HCT116 (cell line): ENCODE measurements around the gene RELL1. TPM values are rescaled to one million over a fixed set of nuclear protein-coding genes. Genes with fewer than 3 reads are reported as not detected.

ENCODE experiments used
- ATAC-seq: fragments of 200-7000 bp; cut with Tn5 transposase; 2 replicates; pipeline ENCODE4 v1.9.1; 2020; ENCODE audit warnings: mild to moderate bottlenecking, moderate library complexity
- BruUV-seq: library from RNA; stranded (reverse); fragments of 400-500 nt; replicated peaks from 2 replicates; lab custom pipeline; 2021; lab: Mats Ljungman, UMichigan
- CTCF ChIA-PET: fragments of 300-600 bp; sonication (Branson Sonifier 250); formaldehyde crosslinking; loops from one replicate; lab custom pipeline; 2021; ENCODE audit warnings: antibody characterized with exemption; lab: Charles Lee
- POLR2A ChIA-PET: fragments of 300-600, 350-600 bp; sonication (Branson Sonifier 250); formaldehyde crosslinking; loops from one replicate; lab custom pipeline; 2021; ENCODE audit warnings: antibody characterized with exemption; lab: Charles Lee
- RAD21 ChIA-PET, 2 experiments: fragments of 300-600 bp; sonication (Branson Sonifier 250); formaldehyde crosslinking; loops; one replicate each; lab custom pipeline; 2023; ENCODE audit warnings: low total read pairs in 2 of 2; ENCODE audit not compliant: uncharacterized antibody in 2 of 2, unreplicated experiment in 2 of 2, low non-redundant PET in 1 of 2; lab: Charles Lee
- DNase-seq: peaks from one replicate; pipeline ENCODE4 v3.0.0-alpha.2; 2010; ENCODE audit warnings: low read depth, low spot score
- H2AFZ ChIP-seq: fragments of 200-600 bp; shearing (Covaris generic), sonication (generic); 2 replicates; pipeline ENCODE4 v1.6.1; 2017; ENCODE audit warnings: low read depth, mixed run types, mixed read lengths, antibody characterized with exemption, low read length; ENCODE audit not compliant: poor library complexity, severe bottlenecking
- H3K27ac ChIP-seq: 2 replicates; pipeline ENCODE4 v1.5.1; 2012; ENCODE audit warnings: low read depth, low read length
- H3K27me3 ChIP-seq: fragments of 200-600 bp; sonication (generic); 2 replicates; pipeline ENCODE4 v1.6.1; 2016; ENCODE audit warnings: mixed run types, low read length, mixed read lengths; ENCODE audit not compliant: insufficient read depth
- H3K36me3 ChIP-seq, 2 experiments: fragments of 200-500 bp in 1 of 2; fragments of 200-600 bp in 1 of 2; sonication (Bioruptor generic) in 1 of 2; sonication (generic) in 1 of 2; 2 replicates each; pipeline versions ENCODE4 v1.5.1 to v1.6.1; 2014 to 2016; ENCODE audit warnings: low read length in 2 of 2, inconsistent platforms in 1 of 2, mixed read lengths in 1 of 2, mixed run types in 1 of 2; ENCODE audit not compliant: insufficient read depth in 2 of 2, control insufficient read depth in 1 of 2
- H3K4me1 ChIP-seq, 2 experiments: fragments of 200-600 bp in 1 of 2; sonication (generic) in 1 of 2; 2 replicates each; pipeline versions ENCODE4 v1.5.1 to v1.6.1; 2012 to 2017; ENCODE audit warnings: low read length in 2 of 2, inconsistent platforms in 1 of 2, mild to moderate bottlenecking in 1 of 2, mixed read lengths in 1 of 2, mixed run types in 1 of 2, moderate library complexity in 1 of 2; ENCODE audit not compliant: insufficient read depth in 2 of 2, control insufficient read depth in 1 of 2
- H3K4me2 ChIP-seq: fragments of 200-600 bp; sonication (generic); 2 replicates; pipeline ENCODE4 v1.6.1; 2017; ENCODE audit warnings: mixed run types, low read length, mixed read lengths
- H3K4me3 ChIP-seq, 2 experiments: fragments of 200-600 bp in 1 of 2; sonication (generic) in 1 of 2; replicated peaks in 1 of 2; 2 replicates each; pipeline ENCODE4 v1.5.1; 2011 to 2016; ENCODE audit warnings: low read length in 2 of 2, control low read depth in 1 of 2, low read depth in 1 of 2, mild to moderate bottlenecking in 1 of 2, mixed read lengths in 1 of 2, mixed run types in 1 of 2
- H3K79me2 ChIP-seq: fragments of 200-600 bp; sonication (generic); 2 replicates; pipeline ENCODE4 v1.6.1; 2017; ENCODE audit warnings: mild to moderate bottlenecking, mixed run types, low read length, moderate library complexity, mixed read lengths; ENCODE audit not compliant: insufficient read depth
- H3K9ac ChIP-seq: fragments of 200-600 bp; sonication (generic); 2 replicates; pipeline ENCODE4 v1.6.1; 2016; ENCODE audit warnings: low read length, mixed read lengths
- H3K9me2 ChIP-seq: fragments of 200-600 bp; sonication (generic), shearing (Covaris generic); 2 replicates; pipeline ENCODE4 v1.6.1; 2017; ENCODE audit warnings: mixed run types, mild to moderate bottlenecking, moderate library complexity; ENCODE audit not compliant: insufficient read depth
- H3K9me3 ChIP-seq, 2 experiments: fragments of 200-500 bp in 1 of 2; fragments of 200-600 bp in 1 of 2; sonication (Bioruptor generic) in 1 of 2; sonication (generic) in 1 of 2; 2 replicates each; pipeline ENCODE4 v1.6.1; 2014 to 2017; ENCODE audit warnings: low read length in 2 of 2, mixed read lengths in 2 of 2, inconsistent platforms in 1 of 2, low read depth in 1 of 2, mild to moderate bottlenecking in 1 of 2, mixed run types in 1 of 2, moderate library complexity in 1 of 2; ENCODE audit not compliant: control insufficient read depth in 1 of 2, insufficient read depth in 1 of 2
- H4K20me1 ChIP-seq: fragments of 200-600 bp; sonication (generic), shearing (Covaris generic); 2 replicates; pipeline ENCODE4 v1.6.1; 2017; ENCODE audit warnings: mixed run types, mild to moderate bottlenecking, moderate library complexity; ENCODE audit not compliant: insufficient read depth
- CBX3 ChIP-seq: IDR thresholded peaks from 2 replicates; pipeline ENCODE4 v1.6.1; 2012; ENCODE audit warnings: low read depth
- CEBPB ChIP-seq: IDR thresholded peaks from 2 replicates; pipeline ENCODE4 v1.6.1; 2012; ENCODE audit warnings: low read depth
- EGR1 ChIP-seq: IDR thresholded peaks from 2 replicates; pipeline ENCODE4 v1.6.1; 2012; ENCODE audit warnings: low read depth
- ELF1 ChIP-seq: IDR thresholded peaks from 2 replicates; pipeline ENCODE4 v1.6.1; 2012; ENCODE audit warnings: low read depth, borderline replicate concordance
- EZH2 ChIP-seq: fragments of 200-600 bp; sonication (generic); IDR thresholded peaks from 2 replicates; pipeline ENCODE4 v1.6.1; 2017; ENCODE audit warnings: antibody characterized with exemption, mixed run types
- EZH2phosphoT487 ChIP-seq: fragments of 200-600 bp; IDR thresholded peaks from 2 replicates; pipeline ENCODE4 v1.6.1; 2018; ENCODE audit warnings: antibody characterized with exemption, borderline replicate concordance
- FOSL1 ChIP-seq: IDR thresholded peaks from 2 replicates; pipeline ENCODE4 v1.6.1; 2012; ENCODE audit warnings: low read depth
- JUND ChIP-seq: IDR thresholded peaks from 2 replicates; pipeline ENCODE4 v1.6.1; 2012
- MAX ChIP-seq: IDR thresholded peaks from 2 replicates; pipeline ENCODE4 v1.6.1; 2012
- POLR2A ChIP-seq: IDR thresholded peaks from 2 replicates; pipeline ENCODE4 v1.7.0; 2011; ENCODE audit warnings: borderline replicate concordance; ENCODE audit not compliant: insufficient read depth, insufficient read length; ENCODE audit errors: extremely low read depth
- POLR2AphosphoS5 ChIP-seq: IDR thresholded peaks from 2 replicates; pipeline ENCODE4 v1.6.1; 2011; ENCODE audit warnings: mild to moderate bottlenecking, low read depth, low read length, moderate library complexity
- RAD21 ChIP-seq: IDR thresholded peaks from 2 replicates; pipeline ENCODE4 v1.6.1; 2012; ENCODE audit warnings: low read depth, mild to moderate bottlenecking
- SP1 ChIP-seq: IDR thresholded peaks from 2 replicates; pipeline ENCODE4 v1.6.1; 2012; ENCODE audit warnings: low read depth
- SRF ChIP-seq: IDR thresholded peaks from 2 replicates; pipeline ENCODE4 v1.6.1; 2012; ENCODE audit warnings: low read depth
- TCF7L2 ChIP-seq: IDR thresholded peaks from 2 replicates; pipeline ENCODE4 v1.7.0; 2011; ENCODE audit warnings: borderline replicate concordance, inconsistent platforms; ENCODE audit not compliant: insufficient read depth, insufficient read length; ENCODE audit errors: extremely low read depth
- YY1 ChIP-seq: IDR thresholded peaks from 2 replicates; pipeline ENCODE4 v1.6.1; 2011; ENCODE audit warnings: low read length, low read depth, moderate library complexity, mild to moderate bottlenecking; ENCODE audit not compliant: insufficient replicate concordance; ENCODE audit errors: extremely low read depth
- ZFX ChIP-seq: fragments of 450-650 bp; IDR thresholded peaks from 2 replicates; pipeline ENCODE4 v1.6.1; 2017
- ZNF274 ChIP-seq: fragments of 200-500 bp; sonication (Bioruptor generic); IDR thresholded peaks from 2 replicates; pipeline ENCODE4 v1.6.1; 2014; ENCODE audit warnings: mild to moderate bottlenecking, low read depth, low read length, inconsistent platforms
- intact Hi-C: fragments of 100-400 bp; cut with micrococcal nuclease; formaldehyde crosslinking; loops from 2 replicates; pipeline ENCODE4 v1.10.0; 2022
- total RNA-seq: library from RNA; stranded (reverse); gene quantifications from one replicate; pipeline ENCODE4 v1.2.1, GENCODE V29; 2021; ENCODE audit not compliant: unreplicated experiment
- TF ChIP-seq, protein P1 (sequence below), 3 experiments: fragments of 200-600 bp in 1 of 3; sonication (generic) in 1 of 3; IDR thresholded peaks in 2 of 3; conservative IDR thresholded peaks in 1 of 3; 2 replicates each; pipeline ENCODE4 v1.5.1; 2012 to 2017; ENCODE audit warnings: low read depth in 2 of 3, low read length in 2 of 3, antibody characterized with exemption in 1 of 3, borderline replicate concordance in 1 of 3, control low read depth in 1 of 3, mild to moderate bottlenecking in 1 of 3, mixed read lengths in 1 of 3, mixed run types in 1 of 3, moderate library complexity in 1 of 3; ENCODE audit not compliant: insufficient read depth in 1 of 3
- TF ChIP-seq, protein P2 (sequence below): IDR thresholded peaks from 2 replicates; pipeline ENCODE4 v1.6.1; 2011; ENCODE audit warnings: mild to moderate bottlenecking, low read length, moderate library complexity; ENCODE audit not compliant: insufficient replicate concordance; ENCODE audit errors: extremely low read depth

Gene RELL1
- total RNA-seq, 1 experiment from 2014 or later, result 30.2 TPM

- no peak for TF ChIP-seq POLR2AphosphoS5
- TF ChIP-seq FOSL1, result no peak
- TF ChIP-seq EGR1, result no peak
- no peak for TF ChIP-seq MAX
- no peak for TF ChIP-seq POLR2A
- TF ChIP-seq ZFX, result no peak
These were observed 124.4 kb downstream of the RELL1 start (continued) for GRCh38 chr4:37561803-37562207.

DNA sequence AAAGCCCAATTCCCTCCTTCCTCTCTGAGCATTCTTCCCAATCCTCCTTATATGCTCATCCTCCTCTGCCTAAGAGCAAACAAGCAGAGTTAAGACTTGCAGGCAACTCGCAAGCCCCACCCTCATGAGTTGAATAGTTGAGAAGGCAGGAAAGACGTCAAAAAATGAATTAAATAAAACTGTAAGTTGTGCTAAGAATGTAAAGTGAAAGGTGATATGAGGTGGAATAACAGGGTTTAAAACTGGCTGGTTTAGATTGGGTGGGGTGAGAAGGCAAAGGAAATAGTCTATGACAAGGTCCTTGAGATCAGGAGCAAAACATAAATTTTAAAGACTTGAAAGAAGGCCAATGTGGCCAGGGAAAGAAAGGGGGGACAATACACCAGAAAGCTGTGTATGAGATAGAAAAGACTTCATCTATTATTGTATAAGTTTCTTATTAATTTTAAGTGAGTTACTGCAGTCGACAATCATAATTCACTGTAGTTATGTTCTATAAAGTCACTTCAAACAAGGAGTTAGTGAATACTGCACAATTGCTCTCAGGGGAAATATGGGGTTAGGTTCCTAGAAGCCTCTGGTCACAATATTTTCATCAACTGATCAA is 124.9 kb downstream of the RELL1 start:
- TF ChIP-seq CEBPB (no peak), ZFX (no peak), EZH2phosphoT487 (no peak), ELF1 (no peak), SRF (no peak), ZNF274 (no peak), CBX3 (no peak), MAX (no peak), TCF7L2 (no peak), SP1 (no peak), FOSL1 (no peak), RAD21 (no peak), EGR1 (no peak), YY1 (no peak), POLR2AphosphoS5 (no peak), JUND (no peak), EZH2 (no peak), POLR2A (no peak)
- TF ChIP-seq, protein P1, sequence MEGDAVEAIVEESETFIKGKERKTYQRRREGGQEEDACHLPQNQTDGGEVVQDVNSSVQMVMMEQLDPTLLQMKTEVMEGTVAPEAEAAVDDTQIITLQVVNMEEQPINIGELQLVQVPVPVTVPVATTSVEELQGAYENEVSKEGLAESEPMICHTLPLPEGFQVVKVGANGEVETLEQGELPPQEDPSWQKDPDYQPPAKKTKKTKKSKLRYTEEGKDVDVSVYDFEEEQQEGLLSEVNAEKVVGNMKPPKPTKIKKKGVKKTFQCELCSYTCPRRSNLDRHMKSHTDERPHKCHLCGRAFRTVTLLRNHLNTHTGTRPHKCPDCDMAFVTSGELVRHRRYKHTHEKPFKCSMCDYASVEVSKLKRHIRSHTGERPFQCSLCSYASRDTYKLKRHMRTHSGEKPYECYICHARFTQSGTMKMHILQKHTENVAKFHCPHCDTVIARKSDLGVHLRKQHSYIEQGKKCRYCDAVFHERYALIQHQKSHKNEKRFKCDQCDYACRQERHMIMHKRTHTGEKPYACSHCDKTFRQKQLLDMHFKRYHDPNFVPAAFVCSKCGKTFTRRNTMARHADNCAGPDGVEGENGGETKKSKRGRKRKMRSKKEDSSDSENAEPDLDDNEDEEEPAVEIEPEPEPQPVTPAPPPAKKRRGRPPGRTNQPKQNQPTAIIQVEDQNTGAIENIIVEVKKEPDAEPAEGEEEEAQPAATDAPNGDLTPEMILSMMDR (IDR thresholded peaks at IDR 0.05 in 2 of 3, conservative IDR thresholded peaks at IDR 0.05 in 1 of 3; ENCODE audit: borderline replicate concordance in 1 of 3, insufficient read depth in 1 of 3, low read depth in 2 of 3, low read length in 2 of 3), result no peak
- TF ChIP-seq, protein P2, sequence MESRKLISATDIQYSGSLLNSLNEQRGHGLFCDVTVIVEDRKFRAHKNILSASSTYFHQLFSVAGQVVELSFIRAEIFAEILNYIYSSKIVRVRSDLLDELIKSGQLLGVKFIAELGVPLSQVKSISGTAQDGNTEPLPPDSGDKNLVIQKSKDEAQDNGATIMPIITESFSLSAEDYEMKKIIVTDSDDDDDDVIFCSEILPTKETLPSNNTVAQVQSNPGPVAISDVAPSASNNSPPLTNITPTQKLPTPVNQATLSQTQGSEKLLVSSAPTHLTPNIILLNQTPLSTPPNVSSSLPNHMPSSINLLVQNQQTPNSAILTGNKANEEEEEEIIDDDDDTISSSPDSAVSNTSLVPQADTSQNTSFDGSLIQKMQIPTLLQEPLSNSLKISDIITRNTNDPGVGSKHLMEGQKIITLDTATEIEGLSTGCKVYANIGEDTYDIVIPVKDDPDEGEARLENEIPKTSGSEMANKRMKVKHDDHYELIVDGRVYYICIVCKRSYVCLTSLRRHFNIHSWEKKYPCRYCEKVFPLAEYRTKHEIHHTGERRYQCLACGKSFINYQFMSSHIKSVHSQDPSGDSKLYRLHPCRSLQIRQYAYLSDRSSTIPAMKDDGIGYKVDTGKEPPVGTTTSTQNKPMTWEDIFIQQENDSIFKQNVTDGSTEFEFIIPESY, result no peak
- H3K9ac ChIP-seq, result no peak overlapping the region
- H3K9me3 ChIP-seq, result no peaks in the 10 kb centered on the region
- DNase-seq (no peak), ATAC-seq (no peak)
- H3K9me2 ChIP-seq, result no peaks in the 10 kb centered on the region
- H3K4me1 ChIP-seq, result no peaks in the 10 kb centered on the region
- ChIA-PET RAD21 (no interaction called here), POLR2A (no interaction called here), CTCF (interaction anchor here (0.6 kb wide), 1 partner anchor 158 kb away, joined by 4 read pairs; no protein-coding TSS in a partner anchor)
- no peak overlapping the region for H3K4me3 ChIP-seq
- no peak overlapping the region for H3K4me2 ChIP-seq
- H3K79me2 ChIP-seq, result no peaks in the 10 kb centered on the region
- intact Hi-C loops, result no loop called here
- H3K27me3 ChIP-seq, result no peaks in the 10 kb centered on the region
- no peak overlapping the region for H3K27ac ChIP-seq
- no peaks in the 10 kb centered on the region for H4K20me1 ChIP-seq
- no peaks in the 10 kb centered on the region for H3K36me3 ChIP-seq
- no peak overlapping the region for H2AFZ ChIP-seq
- BruUV-seq, result no TSS peak
